GM12865 (cell line): ENCODE data around the gene RAP2A.

Experiments
- DNase-seq: peaks from one replicate; pipeline ENCODE4 v3.0.0; 2010; ENCODE audit warnings: low read depth
- H3K4me3 ChIP-seq: 2 replicates; pipeline ENCODE4 v1.5.1; 2011; ENCODE audit warnings: mild to moderate bottlenecking, low read depth, low read length, control low read depth
- TF ChIP-seq, protein P1 (sequence below): IDR thresholded peaks from 2 replicates; pipeline ENCODE4 v1.5.1; 2011; ENCODE audit warnings: low read length, control low read depth, low read depth, inconsistent platforms; ENCODE audit not compliant: insufficient read depth; ENCODE audit errors: missing control alignments

The RAP2A gene

GRCh38 chr13:97477844-97478243 lies 43.9 kb downstream of the RAP2A start:
- H3K4me3 ChIP-seq: no peak overlapping the region
- TF ChIP-seq, protein P1, sequence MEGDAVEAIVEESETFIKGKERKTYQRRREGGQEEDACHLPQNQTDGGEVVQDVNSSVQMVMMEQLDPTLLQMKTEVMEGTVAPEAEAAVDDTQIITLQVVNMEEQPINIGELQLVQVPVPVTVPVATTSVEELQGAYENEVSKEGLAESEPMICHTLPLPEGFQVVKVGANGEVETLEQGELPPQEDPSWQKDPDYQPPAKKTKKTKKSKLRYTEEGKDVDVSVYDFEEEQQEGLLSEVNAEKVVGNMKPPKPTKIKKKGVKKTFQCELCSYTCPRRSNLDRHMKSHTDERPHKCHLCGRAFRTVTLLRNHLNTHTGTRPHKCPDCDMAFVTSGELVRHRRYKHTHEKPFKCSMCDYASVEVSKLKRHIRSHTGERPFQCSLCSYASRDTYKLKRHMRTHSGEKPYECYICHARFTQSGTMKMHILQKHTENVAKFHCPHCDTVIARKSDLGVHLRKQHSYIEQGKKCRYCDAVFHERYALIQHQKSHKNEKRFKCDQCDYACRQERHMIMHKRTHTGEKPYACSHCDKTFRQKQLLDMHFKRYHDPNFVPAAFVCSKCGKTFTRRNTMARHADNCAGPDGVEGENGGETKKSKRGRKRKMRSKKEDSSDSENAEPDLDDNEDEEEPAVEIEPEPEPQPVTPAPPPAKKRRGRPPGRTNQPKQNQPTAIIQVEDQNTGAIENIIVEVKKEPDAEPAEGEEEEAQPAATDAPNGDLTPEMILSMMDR: no peak
- no peak for DNase-seq

GRCh38 chr13:97478247-97478646 lies 44.3 kb downstream of the RAP2A start:
- DNase-seq: no peak
- TF ChIP-seq, protein P1: no peak
- H3K4me3 ChIP-seq: no peak overlapping the region

DNA sequence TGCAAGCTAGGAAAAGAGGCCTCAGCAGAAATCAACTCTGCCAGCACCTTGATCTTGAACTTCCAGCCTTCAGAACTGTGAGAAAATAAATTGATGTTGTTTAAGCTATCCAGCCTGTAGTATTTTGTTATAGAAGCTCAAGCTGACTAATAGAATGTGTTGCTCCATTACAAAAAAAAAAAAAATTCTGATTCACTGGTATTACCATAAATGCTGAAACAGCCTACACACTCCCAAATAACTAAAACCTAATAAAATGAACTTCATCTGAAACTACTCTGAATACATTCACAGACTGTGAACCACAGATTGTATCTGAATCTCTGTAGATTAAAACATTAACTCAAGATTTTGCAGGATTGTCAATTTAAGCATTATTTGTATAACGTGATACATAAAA lies 49.5 kb downstream of the RAP2A start:
- H3K4me3 ChIP-seq: no peak overlapping the region
- DNase-seq: no peak
- TF ChIP-seq, protein P1: no peak

- H3K4me3 ChIP-seq: no peak overlapping the region
- TF ChIP-seq, protein P1: no peak
- DNase-seq: no peak
Observed at GRCh38 chr13:97484301-97484700, 50.3 kb downstream of the RAP2A start.

DNA sequence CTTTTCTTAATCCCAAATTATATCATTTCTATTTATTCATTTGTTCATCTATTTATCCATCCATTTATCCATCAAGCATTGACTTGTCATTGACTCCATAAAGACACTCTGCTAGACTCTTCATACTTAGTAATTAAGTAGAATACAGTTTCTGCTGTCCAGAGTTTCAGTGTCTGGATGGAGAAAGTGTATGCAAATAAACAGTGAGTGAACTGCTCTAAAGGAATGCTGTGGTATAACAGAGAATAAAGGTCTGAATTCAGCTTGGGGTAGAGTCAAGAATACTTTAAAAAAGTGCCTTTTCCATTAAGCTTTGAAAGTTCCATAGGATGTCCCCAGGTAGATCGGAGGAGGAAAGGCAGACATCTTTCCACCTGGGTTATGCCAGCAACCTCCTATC lies 51.4 kb downstream of the RAP2A start:
- no peak for DNase-seq
- TF ChIP-seq, protein P1: no peak
- H3K4me3 ChIP-seq: no peak overlapping the region

DNA sequence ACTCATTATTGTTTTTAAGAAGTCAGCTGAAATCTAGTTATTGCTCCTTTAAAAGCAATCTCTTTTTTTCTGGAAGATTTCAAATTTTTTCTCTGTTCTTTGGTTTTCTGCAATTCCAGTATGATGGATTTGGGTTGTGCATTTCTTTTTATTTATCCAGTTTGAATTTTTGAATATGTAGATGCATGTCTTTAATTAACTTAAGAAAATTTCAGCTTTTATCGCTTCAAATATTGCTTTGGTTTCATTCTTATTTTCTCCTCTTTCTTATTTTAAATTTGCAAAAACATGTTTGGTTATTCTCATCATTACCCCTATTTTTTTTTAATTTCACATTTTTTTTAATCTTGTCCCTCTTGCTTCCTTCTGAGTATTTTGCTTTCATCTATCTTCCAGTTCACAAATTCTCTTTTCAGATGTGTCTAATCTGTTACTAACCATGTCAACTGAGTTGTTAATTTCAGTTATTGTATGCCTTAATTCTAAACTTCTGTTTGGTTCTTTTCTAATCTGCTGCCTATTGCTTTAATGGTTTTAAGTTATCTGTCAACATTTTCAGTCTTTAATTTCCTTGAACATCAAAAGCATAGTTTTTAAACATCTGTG lies 56.8 kb downstream of the RAP2A start:
- no peak for DNase-seq
- H3K4me3 ChIP-seq: no peak overlapping the region
- TF ChIP-seq, protein P1: no peak

GRCh38 chr13:97491452-97491851 lies 57.5 kb downstream of the RAP2A start:
- no peak for DNase-seq
- TF ChIP-seq, protein P1: no peak
- no peak overlapping the region for H3K4me3 ChIP-seq
